ENCODE measurements around the gene DR1. TPM values are rescaled to one million over a fixed set of nuclear protein-coding genes. Genes with fewer than 3 reads are reported as not detected.

DR1 gene
- total RNA-seq, 2 experiments from 2014 or later, result 71.3 to 79.2 TPM

DNA sequence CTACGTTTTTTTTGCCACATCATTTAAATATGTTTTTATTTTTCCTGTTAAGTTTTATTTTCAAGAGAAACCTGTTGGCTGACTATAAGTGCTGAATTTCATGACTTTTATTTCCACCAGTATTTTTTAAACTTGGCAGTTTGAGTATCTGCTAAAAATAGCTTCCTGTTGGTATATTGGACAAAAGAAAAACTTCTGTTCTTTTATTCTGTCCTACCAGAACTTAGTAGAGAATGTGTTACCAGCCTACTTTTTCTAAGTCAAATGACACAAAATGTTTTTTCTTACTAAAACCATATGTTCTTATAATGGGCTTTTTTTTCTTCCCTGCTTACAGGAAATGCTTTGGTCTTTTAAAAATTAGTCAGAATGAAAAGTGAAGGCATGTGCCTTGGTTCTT is 7.6 kb downstream of the DR1 start:
- DNase-seq, result no peak
- Mint-ChIP-seq H3K4me3 (no peak overlapping the region), H3K27me3 (no peaks in the 10 kb centered on the region), H3K4me1 (ENCODE audit: low read depth) (peaks cover 55% of the 10 kb centered on the region), H3K9me3 (no peaks in the 10 kb centered on the region), H3K27ac (peak overlapping the region; percentile 34), H3K36me3 (ENCODE audit: low read depth) (peaks cover 50% of the 10 kb centered on the region)
- TF ChIP-seq, protein P1, sequence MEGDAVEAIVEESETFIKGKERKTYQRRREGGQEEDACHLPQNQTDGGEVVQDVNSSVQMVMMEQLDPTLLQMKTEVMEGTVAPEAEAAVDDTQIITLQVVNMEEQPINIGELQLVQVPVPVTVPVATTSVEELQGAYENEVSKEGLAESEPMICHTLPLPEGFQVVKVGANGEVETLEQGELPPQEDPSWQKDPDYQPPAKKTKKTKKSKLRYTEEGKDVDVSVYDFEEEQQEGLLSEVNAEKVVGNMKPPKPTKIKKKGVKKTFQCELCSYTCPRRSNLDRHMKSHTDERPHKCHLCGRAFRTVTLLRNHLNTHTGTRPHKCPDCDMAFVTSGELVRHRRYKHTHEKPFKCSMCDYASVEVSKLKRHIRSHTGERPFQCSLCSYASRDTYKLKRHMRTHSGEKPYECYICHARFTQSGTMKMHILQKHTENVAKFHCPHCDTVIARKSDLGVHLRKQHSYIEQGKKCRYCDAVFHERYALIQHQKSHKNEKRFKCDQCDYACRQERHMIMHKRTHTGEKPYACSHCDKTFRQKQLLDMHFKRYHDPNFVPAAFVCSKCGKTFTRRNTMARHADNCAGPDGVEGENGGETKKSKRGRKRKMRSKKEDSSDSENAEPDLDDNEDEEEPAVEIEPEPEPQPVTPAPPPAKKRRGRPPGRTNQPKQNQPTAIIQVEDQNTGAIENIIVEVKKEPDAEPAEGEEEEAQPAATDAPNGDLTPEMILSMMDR (IDR thresholded peaks at IDR 0.05), result no peak
- ATAC-seq, result no peak
- ChIA-PET POLR2A (no interaction called here), CTCF (interaction anchor here (1.0 to 2.2 kb wide), 2 partner anchors 49 to 103 kb away, joined by 3 to 12 read pairs; no protein-coding TSS in a partner anchor)
- intact Hi-C loops (cut with micrococcal nuclease), result no loop called here

DNA sequence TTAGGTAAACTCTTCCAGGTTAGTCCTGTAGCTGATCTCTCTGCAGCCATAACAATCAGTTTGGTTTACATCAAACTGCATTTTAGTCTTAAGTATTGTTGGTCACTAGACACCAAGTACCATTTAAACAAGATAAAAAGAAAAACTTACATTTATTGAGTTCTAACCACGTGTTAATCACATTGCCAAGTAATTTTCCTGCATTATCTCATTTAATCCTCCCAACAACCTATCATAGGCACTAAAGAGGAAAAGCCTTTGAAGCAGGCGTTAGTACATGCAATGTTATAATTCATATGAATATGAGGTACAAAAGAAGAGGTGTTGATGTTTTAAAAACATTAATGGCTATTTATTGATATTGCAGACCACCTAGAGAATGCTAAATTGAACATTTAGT is 9.0 kb downstream of the DR1 start:
- H3K27ac Mint-ChIP-seq, result no peak overlapping the region
- H3K36me3 Mint-ChIP-seq (ENCODE audit: low read depth), result peaks cover 55% of the 10 kb centered on the region
- ChIA-PET CTCF (interaction anchor here (0.8 to 2.2 kb wide), 2 partner anchors 9 to 50 kb away, joined by 3 to 12 read pairs; no protein-coding TSS in a partner anchor), POLR2A (no interaction called here)
- DNase-seq, result no peak
- H3K4me3 Mint-ChIP-seq, result no peak overlapping the region
- intact Hi-C loops (cut with micrococcal nuclease), result no loop called here
- TF ChIP-seq, protein P1 (IDR thresholded peaks at IDR 0.05), result no peak
- no peak for ATAC-seq
- no peaks in the 10 kb centered on the region for H3K9me3 Mint-ChIP-seq
- H3K27me3 Mint-ChIP-seq, result no peaks in the 10 kb centered on the region
- peaks cover 64% of the 10 kb centered on the region for H3K4me1 Mint-ChIP-seq (ENCODE audit: low read depth)

- Mint-ChIP-seq H3K36me3 (ENCODE audit: low read depth) (peaks cover 63% of the 10 kb centered on the region), H3K27me3 (no peaks in the 10 kb centered on the region), H3K9me3 (no peaks in the 10 kb centered on the region), H3K4me3 (no peak overlapping the region), H3K4me1 (ENCODE audit: low read depth) (peaks cover 68% of the 10 kb centered on the region), H3K27ac (no peak overlapping the region)
- TF ChIP-seq, protein P1 (IDR thresholded peaks at IDR 0.05), result no peak
- intact Hi-C loops (cut with micrococcal nuclease), result no loop called here
- ChIA-PET POLR2A (no interaction called here), CTCF (interaction anchor here (1.0 kb wide), 1 partner anchor 92 kb away, joined by 3 read pairs; no protein-coding TSS in a partner anchor)
- ATAC-seq (no peak), DNase-seq (no peak)
Observed at GRCh38 chr1:93357242-93357641, 11.5 kb downstream of the DR1 start.

- ATAC-seq (no peak), DNase-seq (no peak)
- no peak overlapping the region for H3K4me3 Mint-ChIP-seq
Observed at GRCh38 chr1:93358293-93358692, 12.6 kb downstream of the DR1 start.

DNA sequence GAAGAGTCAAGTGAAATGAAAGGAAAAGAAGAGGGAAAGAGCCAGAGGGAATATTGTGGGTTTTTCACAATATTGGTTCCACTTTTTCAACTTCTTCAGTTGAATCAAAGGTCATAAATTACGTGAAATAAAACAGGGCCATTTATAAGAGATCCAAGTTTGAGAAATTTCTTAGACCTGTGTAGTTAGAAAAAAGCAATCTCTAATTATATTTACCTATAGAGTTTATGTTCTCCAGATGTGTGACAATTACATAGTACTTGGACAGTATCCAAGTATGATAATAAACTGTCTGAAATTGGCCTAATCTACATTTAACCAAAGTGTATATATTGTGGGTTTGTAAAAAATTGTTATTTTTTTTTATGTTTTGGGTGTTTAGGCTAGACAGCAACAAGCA is 14.4 kb downstream of the DR1 start:
- Mint-ChIP-seq H3K36me3 (ENCODE audit: low read depth) (peaks cover 71% of the 10 kb centered on the region), H3K4me3 (no peak overlapping the region), H3K27me3 (no peaks in the 10 kb centered on the region), H3K27ac (no peak overlapping the region), H3K4me1 (ENCODE audit: low read depth) (peaks cover 55% of the 10 kb centered on the region), H3K9me3 (no peaks in the 10 kb centered on the region)
- TF ChIP-seq, protein P1 (IDR thresholded peaks at IDR 0.05), result no peak
- ChIA-PET CTCF (interaction anchor here (2.1 kb wide), 1 partner anchor 56 kb away, joined by 10 read pairs; no protein-coding TSS in a partner anchor), POLR2A (no interaction called here)
- DNase-seq, result no peak
- intact Hi-C loops (cut with micrococcal nuclease), result no loop called here
- no peak for ATAC-seq

More at GRCh38 chr1:93358293-93358692, 12.6 kb downstream of the DR1 start:
- intact Hi-C loops (cut with micrococcal nuclease), result no loop called here
- TF ChIP-seq, protein P1 (IDR thresholded peaks at IDR 0.05), result no peak
- peaks cover 63% of the 10 kb centered on the region for H3K4me1 Mint-ChIP-seq (ENCODE audit: low read depth)
- no peaks in the 10 kb centered on the region for H3K9me3 Mint-ChIP-seq
- no peak overlapping the region for H3K27ac Mint-ChIP-seq
- ChIA-PET POLR2A (no interaction called here), CTCF (interaction anchor here (1.2 kb wide), 1 partner anchor 54 kb away, joined by 3 read pairs; no protein-coding TSS in a partner anchor)
- H3K36me3 Mint-ChIP-seq (ENCODE audit: low read depth), result peaks cover 67% of the 10 kb centered on the region
- H3K27me3 Mint-ChIP-seq, result no peaks in the 10 kb centered on the region

Data from activated CD8-positive, alpha-beta T cell treated with anti-CD3 and anti-CD28 coated beads for 36 hours (primary cell).